ENCODE measurements around the gene AK2.
"Not testable (repeated sequence)": the region's sequence is repeated elsewhere in the genome, so short reads cannot be mapped to it uniquely, and the experiment has no call there.

The AK2 gene
- 46.8 to 73.3 reads per million in 2 donors for total RNA-seq

DNA sequence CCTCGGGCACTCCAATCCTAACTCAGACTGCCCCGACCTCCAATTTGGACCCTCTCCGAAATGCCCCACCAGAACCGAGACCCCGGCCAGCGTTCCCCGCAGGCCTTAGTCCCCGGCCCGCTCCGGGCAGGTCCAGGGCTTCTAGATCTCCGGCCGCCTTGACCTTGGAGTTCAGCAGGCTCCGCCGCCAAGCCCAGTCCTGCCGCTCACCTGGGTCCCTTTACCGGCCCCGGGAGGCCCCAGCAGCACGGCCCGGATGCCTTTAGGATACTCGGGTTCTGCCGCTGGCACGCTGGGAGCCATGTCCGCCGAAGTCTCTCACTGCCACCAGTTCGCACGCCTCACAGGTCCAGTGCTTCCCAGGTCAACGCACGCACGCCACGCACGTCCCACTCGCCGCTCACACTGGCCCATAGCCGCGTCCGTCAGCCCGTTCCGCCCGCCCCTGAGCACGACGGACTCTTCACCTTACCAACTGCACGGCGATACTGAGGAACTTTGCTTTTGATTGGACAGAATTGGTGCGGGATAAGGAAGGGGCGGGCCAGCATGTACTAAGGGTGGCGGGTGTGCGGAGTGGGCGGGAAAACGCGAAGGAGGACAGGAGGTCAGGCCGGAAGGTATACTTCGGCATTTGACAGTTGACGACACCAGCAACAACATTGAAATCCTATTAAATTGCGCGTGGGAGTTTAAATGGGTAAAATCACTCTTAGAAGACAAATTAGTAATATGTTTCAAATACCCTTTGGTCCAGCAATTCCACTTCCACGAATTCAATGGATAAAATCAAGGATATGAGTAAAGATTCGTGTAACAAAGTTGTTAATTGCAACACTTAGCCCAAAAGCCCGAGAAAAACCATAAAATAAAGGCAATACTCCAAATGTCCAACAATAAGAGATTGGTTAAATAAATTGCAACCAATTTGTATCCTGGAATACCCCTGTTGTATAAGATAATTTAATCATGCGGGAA is at the start of gene AK2:
Gene AK2, minus strand, starts transcription at position 358 of the 978 bp plus-strand sequence. Its CDS starts 55 bp downstream, at position 303.
- DNase-seq, result peak; percentile 67 to 98 (median 83)

DNA sequence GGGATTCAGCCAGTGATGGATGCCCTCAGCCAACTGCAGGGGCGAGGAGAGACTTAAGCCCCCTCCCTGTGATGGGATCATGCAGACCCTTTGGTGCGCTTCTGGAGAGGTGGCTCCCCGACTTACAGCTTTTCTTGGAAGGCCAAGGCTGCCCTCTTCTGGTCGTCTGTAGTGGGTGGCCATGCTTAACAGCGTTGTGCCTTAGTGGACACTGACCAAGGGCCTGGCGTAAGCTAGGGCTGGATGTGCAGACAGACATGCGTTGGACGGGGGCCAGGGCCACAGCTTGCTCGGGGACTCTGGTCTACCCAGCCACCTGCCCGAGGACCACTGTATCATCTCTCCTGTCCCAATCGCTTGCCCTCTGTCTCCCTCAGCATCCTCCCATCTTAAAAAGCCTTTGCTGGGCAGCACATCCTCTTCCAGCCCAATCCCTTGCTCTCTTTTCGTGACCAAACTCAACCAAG is 49.7 kb upstream of the AK2 start:
- peak in 2 of 5 experiments; percentile 10 to 53 for DNase-seq

DNA sequence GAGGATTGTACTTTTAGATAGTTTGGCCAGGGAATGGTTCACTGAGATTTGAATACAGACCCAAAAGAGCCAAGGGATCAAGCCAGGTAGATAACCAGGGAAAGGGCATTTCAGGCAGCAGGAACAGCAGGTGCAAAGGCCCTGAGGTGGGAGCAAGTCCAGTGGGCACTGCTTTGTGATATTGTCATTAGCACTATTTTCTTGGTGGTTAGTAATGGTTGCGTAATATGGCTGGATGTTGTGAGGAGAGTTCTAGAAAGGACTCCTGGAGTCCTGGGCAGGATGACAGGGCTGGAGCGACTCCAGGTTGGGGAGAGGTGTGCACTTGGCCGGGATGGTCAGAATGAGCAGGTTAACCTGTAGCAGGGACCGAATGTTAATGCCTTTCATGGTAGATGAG is 48.6 kb upstream of the AK2 start:
- no peak for DNase-seq

DNA sequence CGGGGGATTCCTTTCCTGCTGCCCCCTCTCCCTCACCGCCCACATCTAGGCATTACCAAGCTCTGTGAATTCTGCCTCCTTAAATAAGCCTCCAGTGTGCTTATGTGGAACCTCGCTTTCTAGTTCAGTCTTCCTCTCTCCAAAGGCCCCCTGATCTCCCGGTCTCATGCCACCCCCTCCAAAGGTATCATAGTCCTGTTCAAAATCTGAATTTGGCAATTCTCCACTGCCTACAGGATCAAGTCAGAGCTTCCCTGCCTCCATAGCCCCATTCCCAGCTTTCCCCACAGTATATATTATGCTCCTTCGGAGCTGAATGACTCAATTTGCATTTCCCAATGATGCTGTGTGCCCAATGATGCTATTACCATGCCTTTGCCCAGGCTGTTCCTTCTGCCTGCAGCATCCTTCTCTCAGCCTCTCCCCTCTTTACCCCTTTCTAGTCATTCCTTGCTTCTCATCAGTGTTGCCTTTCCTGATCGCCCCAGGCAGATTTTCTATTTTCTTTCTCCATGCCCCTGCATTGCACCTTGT is 46.0 kb upstream of the AK2 start:
- no peak for DNase-seq

DNA sequence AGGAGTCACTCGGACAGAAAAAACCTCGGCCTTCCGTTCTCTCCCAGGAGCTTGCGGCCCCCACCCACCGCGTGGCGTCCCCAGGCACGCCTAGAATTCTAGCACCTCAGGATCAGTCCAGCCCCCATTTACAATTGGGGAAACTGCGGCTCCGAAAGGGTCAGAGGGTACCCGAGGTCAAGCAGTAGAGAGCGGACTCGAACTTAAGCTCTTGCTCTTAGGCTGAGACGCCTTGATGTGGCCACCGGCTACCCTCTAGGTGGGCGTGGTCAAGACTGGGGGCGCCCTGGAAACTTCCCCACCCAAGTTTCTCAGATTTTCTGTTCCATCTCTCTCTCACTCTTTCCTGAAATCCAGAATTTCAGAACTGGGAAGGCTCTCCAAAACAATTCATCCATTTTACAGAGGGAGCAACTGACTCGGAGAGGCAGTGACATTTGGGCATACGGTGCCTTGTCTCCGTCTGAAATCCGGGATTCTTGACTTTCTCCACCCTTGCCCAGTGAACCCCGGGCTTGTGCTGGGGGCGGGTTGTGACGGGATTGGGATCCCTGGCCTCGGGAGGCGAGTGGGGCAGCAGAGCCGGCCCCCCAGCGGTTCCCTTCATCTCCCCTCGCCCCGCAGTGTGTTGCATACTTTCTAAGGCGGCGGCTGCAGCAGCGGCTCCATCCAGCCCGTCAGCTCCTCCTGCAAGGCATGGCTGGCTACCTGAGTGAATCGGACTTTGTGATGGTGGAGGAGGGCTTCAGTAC is 45.0 kb upstream of the AK2 start:
- no peak for DNase-seq

DNA sequence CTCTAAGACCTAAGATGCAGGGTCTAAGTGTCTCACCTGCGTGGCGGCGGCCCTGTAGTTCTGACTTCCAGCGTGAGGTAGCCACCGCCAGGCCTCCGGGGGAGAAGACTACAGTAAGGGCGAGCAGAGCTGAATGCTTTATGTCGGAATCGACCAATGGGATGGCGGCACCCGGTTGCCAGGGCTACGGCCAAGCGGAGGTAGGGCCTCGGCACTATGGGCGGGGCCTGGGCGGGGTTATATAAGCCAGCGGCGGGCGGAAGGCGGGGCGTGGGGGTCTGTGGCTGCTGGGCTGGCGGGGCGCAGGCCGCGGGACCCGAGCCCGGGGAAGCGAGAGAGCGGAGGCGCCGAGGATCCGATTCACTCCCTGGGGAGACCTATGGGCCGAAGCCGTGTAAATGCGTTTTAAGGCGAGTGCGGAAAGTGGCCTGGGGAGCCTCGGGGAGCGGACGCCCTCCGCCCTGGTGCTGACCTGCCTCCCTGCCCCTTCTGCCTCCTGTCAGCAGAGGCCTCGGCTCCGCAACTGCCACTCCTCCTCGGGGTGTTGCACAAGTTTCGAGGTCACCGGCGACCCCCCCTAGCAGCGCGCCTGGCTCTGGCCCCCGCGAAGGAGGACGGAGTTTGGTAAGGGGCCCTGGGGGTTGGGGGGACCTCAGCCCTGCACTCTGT is 44.3 kb upstream of the AK2 start, which contains the start of gene AZIN2:
Gene AZIN2, plus strand, starts transcription at position 269 of the 669 bp plus-strand sequence. CDS start 1,097 bp downstream, outside the sequence.
- peak; percentile 94 to 97 (median 94) for DNase-seq

DNA sequence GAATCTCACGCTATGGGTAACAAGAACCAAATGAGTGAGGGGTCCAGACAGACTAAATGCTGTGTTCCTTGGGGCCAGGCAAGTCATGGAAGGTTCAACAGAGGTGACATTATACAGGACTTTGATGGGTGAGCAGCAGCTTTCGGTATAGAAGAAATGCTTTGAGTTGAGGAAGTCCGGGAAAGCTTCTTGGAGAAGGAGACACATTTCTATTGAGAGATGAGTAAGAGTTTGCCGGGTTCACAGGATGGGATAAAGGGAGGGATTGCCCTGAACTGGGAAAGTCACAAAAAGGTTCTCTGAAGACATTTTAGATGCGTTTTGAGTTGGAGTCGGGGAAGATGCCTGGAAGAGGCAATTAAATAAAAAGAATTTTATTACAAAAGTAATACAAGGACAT is 43.7 kb upstream of the AK2 start:
- DNase-seq, result no peak

DNA sequence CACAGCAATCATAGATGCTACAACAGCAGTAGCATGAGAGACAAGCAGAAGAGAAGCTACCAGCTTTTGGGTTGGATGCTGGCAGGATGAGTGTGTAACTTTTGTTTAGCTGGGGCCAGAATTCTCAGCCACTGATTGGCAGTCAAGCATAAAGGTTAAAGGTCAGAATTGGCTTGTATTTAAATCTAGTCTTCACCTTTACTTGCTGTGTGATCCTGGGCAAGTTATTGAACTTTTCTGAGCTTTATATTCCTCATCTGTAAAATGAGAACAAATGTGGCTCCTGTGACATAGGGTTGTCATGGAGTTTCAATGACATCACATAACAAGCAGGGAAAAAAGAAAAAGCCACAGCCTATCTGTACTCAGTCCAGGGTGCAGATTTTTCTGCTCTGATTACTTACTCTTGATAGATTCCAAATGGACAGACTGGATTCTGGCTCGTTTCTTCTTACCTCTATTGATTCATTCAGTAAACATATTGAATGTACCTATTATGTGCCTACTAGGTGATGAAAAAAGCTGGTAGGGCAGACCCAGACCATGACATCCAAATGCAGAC is 41.4 kb upstream of the AK2 start:
- DNase-seq, result no peak

DNA sequence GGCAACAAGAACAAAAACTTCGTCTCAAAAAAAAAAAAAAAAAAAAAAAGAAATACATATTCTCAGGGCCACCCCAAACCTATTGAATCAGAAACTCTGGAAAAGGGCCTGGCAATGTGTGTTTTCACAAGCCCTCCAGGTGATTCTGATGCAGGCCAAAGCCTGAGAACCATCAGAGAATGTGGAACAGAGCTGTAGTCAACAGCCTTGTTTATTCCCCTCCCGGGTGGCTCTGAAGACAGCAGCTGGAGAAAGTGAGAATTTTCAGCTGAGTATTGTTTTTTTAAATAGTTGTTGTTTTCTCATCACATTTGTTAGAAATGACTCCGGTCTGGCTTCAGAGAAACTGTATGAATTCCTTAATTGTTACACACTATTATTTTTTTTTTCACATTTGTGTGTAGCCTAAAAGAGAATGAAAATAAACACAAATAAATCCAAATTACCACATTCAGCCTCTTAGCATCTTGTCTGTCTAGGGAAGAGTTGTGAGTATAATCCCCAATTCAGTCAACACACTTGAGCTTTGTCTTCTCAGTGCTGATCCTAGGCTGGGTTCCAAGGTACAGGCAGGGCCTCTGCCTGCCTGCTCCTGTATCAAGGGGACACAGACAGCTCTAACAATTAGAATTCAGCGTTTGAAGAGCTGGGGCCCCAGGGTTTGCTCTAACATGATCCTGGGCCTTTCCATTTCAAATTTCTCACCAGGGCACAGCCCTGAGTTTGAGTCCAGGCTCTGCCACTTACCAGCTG is 37.7 kb upstream of the AK2 start:
- DNase-seq, result no peak

DNA sequence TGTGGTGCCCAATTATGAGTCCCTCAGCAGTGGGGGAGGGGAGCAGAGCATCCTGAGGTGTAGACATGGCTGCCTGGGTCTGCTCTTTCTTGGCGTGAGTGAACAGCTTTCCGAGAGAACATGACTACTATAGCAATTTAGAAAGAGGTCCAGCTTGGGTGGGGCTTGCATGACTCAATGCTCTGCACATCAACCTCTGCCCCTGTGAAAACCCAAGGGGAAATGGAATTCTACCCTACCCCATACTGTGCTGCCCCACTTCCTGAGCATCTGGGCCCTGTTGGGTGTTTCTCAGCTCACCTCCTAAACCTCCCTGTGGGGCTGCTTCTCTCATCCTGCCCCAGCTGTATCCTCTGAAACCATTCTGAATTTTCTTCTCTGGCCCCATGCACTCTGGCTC is 36.0 kb upstream of the AK2 start:
- DNase-seq, result no peak

DNA sequence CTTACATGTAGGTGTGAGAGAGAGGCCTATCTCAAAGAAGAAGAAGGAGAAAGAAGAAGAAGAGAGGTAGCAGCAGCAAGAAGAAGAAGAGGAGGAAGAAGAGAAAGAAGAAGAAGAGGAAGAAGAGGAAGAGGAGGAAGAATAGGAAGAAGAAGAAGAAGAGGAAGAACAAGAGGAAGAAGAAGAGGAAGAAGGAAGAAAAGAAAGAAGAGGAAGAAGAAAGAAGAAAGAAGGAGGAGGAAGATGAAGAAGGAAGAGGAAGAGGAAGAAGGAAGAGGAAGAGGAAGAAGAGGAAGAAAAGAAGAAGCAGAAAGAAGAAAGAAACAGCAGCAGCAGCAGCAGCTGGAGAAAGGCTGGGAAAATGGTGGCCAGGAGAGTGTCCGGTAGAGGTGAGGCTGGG is 33.9 kb upstream of the AK2 start:
- no peak for DNase-seq

DNA sequence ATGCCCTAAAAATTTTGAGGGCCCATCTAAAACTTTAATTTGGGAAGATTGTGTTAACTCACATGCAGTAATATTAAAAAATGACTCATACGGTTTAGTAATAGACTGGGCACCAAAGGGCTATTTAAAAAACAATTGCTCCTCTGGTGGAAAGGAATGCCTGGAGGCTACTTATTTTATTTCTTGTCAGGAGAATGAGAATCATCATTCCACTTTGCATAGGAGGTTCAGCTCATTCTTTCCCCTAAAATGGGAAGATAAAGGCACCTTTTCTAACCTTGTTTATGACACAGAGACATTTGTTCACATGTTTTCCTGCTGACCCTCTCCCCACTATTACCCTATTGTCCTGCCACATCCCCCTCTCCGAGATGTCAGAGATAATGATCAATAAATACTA is 31.4 kb upstream of the AK2 start:
- DNase-seq, result not testable (repeated sequence)

DNA sequence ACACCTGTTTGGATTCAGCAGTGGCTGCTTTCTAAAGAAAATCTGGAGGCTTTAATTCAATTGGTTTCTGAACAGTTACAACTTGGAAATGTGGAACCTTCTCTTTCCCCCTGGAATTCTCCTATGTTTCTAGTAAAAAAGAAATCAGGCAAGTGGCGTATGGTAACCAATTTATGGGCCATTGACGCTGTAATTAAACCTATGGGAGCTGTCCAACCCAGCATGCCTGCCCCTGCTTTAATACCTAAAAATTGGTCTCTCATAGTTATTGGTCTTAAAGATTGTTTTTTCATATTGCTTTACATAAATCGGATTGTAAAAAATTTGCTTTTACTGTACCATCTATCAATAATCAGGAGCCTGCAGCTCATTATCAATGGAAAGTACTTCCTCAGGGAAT is 29.8 kb upstream of the AK2 start:
- not testable (repeated sequence) for DNase-seq

DNA sequence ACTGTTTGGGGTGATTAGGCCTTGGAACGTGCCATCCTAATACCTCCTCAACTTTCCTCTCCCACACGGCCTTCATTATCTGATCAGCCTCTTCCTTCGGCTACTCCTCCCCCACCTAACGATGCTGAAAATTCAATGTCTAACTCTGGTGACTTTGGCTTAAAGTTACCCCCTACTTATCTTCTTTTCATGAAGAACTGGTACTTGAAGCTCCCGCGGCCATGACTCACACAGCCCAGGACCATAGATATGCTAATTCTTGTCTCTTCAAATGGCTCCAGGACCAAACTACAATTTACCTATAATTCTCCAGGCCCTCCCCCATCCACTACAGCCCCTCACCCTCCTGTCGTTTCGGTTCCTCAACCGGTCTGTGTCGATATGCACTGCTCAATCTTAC is 28.6 kb upstream of the AK2 start:
- DNase-seq, result no peak

DNA sequence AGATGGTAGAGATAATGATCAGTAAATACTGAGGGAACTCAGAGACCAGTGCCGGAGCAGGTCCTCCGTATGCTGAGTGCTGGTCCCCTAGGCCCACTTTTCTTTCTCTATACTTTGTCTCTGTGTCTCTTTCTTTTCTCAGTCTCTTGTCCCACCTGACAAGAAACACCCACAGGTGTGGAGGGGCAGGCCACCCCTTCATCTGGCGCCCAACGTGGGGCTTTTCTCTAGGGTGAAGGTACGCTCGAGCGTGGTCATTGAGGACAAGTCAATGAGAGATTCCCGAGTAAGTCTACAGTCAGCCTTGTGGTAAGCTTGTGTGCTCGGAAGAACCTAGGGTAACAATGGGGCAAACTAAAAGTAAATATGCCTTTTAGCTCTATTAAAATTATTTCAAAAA is 27.6 kb upstream of the AK2 start:
- not testable (repeated sequence) for DNase-seq

DNA sequence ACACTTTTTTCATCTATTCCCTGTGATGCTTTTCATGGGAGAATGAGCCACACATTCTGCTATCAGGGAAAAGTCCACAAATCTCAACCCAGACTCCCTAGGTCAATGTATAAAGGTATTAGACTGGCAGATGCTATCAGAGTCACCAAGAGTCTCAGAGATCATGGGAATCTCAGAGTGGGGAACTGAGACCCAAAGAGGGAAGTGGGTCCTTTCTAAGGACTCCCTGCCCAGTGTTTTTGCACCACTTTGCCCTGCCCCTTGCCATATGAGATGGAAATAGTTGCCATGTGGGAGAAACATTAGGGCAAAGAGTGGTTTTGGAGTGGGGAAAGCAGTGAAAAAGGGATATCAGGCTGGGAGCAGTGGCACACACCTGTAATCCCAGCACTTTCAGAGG is 25.2 kb upstream of the AK2 start:
- DNase-seq, result no peak

DNA sequence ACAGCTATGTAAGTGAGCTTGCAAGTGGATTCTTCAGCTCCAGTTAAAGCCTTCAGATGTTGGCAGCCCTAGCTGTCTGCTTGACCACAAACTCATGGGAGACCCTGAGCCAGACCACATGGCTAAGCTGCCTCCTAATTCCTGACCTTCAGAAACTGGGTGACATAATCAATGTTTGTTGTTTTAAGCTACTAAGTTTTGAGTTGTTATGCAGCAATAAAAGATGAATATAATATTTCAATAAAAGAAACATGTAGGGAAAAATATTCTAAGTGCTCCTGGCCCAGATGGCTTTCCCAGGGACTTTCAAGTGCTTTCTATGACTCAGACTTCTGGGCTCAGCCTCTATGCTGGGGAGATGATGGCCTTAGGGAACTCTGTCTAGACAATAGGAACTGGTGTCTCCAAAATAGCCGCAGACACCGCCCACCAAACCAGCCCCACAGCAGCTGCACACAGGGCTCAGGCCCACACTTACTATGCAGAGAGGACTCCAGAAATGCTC is 23.9 kb upstream of the AK2 start:
- DNase-seq, result no peak

DNA sequence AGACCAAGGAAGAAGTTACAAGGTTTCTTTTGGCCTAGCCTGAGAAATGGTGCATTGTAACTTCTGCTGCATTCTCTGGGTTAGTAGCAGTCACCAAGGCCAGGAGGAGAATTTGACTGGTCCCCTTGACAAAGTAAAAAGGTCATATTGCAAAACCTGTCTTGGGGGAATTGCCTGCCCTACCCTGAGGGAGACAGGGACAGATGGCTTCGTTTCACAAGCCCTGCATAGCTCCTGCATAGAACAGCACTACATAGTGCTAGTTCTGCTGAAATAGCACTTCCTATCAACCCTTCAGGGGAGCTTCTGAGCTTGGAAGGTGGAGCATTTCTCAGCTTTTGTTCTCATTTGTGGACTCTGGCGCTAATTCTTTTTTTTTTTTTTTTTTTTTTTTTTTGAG is 20.4 kb upstream of the AK2 start:
- no peak for DNase-seq

DNA sequence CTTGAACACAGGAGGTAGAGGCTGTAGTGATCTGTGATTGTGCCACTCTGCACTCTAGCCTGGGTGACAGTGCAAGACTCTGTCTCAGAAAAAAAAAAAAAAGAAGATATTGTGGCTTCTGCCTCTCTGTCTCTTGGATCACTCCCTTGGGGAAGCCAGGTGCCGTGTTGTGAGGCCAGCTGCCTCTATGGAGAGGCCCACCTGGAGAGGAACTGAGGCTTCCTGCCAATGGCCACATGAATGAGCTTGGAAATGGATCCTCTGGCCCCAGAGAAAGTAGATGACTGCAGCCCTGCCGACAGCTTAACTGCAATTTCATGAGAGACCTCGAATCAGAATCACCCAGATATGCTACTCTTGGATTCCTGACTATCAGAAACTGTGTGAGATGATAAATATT is 19.7 kb upstream of the AK2 start:
- DNase-seq, result no peak

DNA sequence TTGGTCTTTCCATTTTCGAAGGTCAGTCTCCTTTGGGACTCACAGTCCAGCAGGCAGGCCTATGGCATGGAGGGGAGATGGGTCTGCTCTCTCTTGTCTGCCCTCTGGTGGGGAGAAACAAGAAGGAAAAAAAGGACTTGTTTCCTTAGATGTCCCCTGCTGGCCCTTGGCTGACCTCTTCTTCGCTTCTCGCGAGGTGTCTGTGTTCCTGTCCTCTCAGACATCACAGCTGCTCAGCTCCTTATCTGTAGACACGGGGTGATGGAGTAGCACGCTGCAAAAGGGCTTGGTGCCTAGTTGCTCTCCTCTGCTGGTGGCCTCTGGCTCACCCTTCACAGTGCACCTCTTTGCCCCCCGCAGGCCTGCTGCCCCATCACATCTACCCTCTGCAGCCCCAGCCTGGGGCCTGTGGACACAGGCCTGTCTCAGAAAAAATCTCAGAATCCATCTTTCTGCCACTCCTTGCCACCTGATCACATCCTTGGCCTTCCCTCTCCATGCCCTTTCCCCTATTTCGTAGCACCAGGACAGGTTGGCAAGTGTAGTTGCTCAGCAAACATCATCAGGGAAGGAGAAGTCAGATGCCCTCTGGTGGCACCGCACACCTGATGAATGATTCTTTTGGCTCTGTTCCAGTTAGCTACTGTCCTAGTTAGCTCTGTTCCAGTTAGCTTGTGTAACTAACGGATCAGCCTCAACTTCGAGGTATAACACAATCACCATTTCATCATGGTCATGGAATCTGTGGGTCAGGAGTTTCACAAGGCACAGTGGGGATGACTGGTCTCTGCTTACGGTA is 18.7 kb upstream of the AK2 start:
- peak in 2 of 5 experiments; percentile 21 to 65 for DNase-seq

Measured in T-helper 2 cell (primary cell).